Hippocampal formation (tissue), 2 donors: Measurements from ENCODE around the gene ASPN.

Experiments used
- DNase-seq, 2 donors: peaks; one replicate each; lab custom pipeline; 2025; lab: John Stamatoyannopoulos, UW

Gene ASPN

DNA sequence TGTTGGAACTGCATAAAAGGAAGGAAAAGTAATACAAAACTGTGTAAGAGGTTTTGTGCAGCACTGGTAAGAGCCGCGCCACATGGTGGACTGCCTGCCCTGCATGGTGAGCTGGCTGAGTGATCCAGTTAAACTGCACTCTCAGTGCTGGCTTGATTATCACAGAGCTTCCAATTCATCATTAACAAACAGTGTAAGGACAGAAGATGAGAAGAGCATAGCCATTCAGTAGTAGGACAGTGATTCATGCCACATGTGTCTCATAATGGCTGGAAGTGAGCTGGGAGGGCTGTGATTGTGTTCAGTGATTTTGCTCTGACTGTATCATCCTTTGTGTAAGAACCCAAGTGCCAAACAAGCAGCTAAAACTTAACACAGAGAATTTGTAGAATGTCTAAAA, 14.1 kb downstream of the ASPN start:
- DNase-seq: peak in 1 of 2 donors; percentile 32

DNA sequence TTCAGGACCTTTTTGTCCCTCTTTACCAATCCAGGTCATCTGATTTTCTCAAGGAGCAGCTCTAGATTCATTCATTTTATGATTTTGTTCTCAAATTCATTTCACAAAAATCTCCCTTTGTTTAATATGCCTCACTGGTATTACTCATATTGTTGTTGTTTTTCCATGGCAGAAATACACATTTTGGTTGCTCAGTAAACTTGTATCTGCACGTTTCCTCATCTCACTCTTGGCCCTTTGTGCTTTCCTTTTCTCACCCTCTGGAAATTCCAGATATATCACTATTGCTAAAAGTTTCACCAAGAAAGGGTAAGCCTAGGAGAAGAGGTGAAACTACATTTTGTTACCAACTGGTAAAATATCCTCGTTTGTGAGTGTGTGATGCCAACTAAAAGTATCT, 14.8 kb downstream of the ASPN start:
- no peak for DNase-seq

DNA sequence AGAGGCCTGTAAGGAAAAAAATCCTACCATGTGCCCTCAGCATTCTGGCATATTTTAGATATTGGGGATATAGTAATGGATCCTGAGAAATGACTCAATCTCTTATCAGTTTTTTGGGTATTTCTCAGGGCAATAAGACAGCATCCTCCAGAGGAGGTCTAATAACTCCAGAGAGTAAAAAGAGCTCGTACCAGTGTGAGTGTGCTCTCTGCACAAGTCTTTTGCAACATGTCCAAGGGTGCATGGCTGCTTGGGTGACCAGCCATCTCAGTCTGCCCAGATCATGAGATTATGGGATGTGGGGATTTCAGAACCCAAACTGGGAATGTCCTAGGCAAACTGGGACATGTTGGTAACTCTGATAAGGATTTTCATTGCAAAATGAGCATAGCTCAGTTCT, 15.3 kb downstream of the ASPN start:
- DNase-seq: no peak

DNA sequence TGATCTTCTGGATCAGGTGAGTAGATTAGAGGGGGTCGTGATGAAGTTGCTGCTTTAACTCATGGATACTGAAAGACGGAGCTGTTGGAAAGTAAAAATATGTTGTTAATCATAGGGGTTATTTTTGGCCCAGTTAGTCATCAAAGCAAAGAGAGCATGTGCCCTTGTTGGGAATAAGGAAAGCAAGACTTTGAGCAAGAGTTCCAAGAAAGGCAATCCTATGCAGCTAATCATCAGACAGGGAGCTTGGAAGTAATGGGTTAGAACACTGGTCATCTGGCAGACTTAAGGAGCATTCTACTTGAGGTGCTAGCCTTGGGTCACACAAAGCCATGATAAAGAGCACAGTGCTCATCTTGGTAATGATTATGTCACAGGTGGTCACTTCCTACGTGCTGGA, 18.3 kb downstream of the ASPN start:
- DNase-seq: no peak

DNA sequence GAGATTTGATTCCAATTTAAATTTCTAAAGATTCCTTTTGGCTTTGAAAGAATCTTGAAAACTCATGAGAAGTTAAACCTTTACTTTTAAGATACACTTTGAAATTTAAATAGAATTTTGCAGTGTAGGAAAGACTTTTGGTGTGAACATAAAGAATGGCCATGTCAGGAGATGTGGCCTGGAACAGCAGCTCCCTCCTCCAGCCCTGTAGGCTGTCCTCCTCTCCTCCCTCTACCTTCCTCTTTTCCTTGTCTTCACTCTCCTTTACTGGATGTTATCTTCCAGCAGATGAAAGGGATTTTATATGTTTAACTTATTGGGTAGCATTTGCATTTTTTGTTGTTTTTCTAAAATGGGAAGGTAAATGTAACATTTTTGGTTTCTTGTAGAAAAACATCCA, 18.9 kb downstream of the ASPN start:
- DNase-seq: no peak

DNA sequence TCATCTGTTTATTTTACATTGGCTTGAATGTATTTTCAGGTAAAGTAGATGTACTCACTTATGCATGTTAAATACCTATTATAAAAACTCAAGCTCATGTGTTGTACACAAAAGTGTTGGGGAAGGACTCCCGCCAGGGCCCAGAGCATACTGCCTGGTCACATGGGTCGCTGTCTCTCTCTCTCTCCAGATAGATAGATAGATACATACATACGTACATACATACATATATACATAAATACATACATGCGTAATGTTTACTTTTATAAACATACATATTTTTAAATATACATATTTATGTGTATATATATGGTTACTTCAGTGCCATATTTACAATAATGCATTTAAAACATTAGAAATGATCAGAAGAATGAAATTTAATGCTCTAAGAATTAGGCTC, 24.7 kb downstream of the ASPN start:
- no peak for DNase-seq

DNA sequence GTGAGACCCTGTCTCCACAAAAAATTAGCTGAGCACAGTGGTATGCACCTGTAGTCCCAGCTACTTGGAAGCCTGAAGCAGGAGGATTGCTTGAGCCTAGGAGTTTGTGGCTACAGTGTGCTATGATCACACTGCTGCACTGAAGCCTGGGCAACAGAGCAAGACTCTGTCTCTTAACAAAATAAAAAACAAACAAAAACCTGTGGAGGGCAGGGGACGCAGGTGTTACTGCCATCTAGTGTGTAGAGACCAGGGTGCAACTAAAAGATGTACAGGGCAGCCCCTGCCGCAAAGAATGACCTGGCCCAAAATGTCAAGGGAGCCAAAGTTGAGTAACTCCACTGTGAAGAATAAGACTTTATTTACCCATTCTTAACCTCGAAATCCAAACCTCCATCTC, 27.1 kb downstream of the ASPN start:
- no peak for DNase-seq

DNA sequence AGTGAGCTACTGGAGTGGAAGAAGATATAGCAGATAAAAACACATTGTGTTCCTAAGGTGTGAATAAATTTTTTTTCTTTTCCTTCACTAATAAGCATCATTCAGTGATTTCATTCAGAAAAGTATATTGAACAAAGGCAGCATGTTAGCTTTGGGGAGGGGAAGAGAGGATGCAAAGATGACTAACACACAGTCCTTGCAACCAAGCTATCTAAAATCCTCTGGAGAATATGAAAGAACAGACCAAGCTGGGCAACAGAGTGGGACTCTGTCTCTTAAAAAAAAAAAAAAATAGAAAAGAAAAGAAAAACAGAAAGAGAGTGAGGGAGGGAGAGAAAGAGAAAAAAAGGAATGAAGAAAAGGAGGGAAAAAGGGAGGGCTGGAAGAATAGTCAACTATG, 35.8 kb downstream of the ASPN start:
- DNase-seq: no peak

DNA sequence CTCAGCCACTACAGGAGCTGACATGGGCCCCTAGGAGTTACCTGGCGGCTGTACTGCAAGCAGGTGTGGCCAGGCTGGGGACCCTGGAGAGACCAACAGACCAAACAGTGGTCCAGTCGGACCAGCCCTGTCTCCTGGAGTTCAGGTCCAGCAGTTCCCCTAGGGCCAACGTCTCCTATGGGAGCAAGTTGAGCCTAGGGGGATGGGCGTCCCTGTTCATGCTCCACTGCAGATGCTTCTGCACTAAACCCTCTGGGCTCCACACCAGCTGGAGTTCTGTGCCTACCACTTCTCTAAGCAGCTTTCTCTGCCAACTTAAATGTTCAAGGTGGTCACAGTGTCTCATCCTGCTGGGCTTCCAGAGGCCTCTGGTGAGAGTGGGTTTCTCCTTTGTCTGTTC, 37.5 kb downstream of the ASPN start:
- DNase-seq: no peak

DNA sequence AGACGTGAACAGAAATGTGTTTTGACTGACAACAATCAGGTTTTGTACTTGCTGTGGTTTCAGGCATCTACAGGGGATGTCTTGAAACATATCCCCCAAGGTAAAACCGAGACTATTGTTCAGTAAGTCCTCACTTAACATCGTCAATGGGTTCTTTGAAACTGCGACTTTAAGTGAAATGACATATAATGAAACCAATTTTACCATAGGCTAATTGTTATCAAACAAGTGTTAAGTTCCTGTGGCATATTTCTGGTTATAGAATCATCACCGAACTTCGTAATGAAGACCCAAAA, 41.6 kb downstream of the ASPN start:
- DNase-seq: no peak

DNA sequence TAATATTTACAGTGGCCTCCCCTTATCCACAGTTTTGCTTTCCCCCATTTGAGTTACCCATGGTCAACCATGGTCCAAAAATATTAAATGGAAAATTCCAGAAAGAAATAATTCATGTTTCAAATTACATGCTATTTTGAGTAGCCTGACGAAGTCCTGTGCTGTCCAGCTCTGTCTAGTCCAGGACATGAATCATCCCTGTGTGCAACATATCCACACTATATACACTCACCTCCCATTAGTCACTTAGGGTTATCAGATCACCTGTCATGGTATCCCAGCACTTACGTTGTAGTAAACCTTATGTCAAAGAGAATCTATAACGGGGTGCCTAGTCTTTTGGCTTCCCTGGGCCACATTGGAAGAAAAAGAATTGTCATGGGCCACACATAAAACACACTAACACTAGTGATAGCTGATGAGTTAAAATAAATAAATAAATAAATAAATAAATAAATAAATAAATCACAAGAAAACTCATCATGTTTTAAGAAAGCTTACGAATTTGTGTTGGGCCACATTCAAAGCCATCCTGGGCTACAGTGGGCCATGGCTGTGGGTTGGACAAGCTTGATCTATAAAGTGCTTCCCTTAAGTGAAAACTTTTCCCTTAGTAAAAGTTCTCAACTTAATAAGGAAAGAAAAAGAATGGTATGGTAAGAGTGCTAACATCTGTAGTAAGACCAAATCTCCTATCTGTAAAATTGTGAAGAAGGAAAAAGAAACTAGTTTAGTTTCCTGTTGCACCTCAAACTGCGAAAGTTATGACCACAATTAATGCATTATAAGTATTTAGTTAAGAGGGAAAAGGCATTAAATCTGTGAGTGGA, 42.2 kb downstream of the ASPN start:
- no peak for DNase-seq

DNA sequence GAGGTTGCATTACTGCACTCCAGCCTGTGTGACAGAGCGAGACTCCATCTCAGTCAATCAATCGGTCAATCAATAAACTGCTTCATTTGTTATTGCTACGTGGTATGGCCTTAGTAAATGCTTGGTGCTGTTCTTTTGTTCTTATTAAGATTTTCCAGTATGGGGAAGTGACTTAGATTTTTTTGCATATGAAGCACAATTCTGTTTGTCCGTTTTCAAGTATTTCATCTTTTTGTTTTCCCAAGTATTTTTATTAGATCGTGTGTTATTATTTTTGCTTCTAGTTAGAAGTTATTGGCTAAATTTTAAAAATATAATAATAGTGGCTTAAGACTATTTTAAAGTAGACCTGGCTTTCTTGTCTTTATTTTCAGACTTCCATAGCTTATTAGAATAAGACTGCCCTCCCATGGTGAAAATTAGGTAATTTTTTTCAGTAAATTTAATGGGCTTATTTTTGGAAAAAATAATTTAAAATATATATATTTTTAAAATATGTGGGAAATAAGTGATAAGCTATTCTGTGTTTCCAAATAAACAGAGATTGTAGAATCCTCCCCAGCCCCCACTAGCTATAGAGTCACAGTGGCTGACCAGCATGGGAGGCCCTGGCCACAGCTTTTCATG, 43.3 kb downstream of the ASPN start:
- DNase-seq: no peak

DNA sequence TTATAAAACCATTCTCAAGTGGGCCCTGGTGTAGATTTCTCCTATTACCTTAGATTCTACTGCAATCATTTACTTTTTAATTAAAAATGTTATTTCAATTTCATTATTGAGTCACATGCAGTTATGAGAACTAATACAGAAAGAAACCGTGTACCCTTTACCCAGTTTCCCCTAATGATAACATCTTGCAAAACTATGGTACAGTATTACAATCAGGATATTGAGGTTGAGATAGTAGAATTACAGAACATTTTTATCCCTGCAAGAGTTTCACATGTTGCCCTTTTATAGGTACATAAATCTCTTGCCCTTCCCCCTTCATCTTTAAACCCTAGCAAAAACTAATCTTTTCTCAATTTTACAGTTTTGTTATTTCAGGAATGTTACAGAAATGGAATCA, 47.0 kb downstream of the ASPN start:
- DNase-seq: no peak

DNA sequence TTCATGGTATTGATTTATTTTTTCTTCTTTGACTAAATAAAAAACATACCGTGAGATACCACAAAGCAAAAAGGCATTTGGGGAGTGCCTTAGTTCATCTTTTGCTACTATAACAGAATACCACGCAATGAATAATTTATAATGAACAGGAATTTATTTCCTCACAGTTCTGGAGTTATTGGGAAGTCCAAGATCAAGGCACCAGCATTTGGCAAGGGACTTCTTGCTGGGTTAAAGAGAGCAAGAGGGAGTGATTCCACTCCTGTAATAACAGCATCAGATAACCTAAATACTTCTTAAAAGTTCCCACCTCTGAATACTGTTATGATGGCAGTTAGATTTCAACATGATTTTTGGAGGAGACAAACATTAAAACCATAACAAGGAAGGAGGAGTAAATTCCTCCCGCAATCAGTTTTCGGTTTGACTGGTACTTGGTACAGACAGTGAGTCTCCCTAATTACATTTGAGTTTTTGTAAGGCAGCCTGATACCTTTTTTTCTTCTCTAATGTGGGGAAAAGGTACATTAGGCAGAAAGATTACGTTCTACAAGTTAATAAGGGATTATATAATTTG, 49.2 kb downstream of the ASPN start:
- DNase-seq: no peak

DNA sequence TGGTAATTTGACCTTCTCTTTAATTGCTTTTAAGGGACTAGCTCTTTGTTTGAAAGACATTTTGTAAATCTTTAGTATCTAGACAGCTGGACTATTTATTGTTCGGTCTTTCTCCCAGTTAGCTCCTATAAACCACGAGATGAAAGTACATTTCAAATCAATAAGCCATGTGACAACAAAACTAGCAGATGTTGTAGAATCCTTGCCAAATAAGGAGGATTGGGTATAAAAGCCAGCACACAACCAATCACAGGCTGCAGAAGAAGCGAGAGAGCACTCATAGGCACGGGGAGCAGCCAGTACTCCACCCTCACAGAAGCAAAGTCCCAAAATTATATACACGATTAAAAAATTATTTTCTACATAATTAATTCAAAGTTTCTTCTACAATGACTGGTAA, 50.0 kb downstream of the ASPN start:
- DNase-seq: peak in 1 of 2 donors; percentile 1

DNA sequence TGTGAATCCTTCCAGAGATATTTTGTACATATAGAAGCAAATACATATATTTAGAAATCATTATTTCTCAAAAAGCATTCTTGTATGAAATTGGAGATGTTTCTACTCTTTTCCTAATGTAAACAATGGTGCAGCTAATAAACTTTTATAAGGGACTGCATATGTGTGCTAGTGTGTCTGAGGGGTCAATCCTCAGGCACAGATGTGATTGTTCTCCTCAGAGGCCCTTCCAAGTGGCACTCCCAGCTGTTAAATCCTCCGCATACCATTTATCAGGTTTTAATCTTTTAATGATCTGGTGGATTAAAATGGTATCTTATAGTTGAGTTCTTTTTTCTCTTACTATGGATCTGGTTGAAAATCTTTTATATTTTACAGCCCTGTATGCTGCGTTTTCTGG, 52.5 kb downstream of the ASPN start:
- DNase-seq: no peak

DNA sequence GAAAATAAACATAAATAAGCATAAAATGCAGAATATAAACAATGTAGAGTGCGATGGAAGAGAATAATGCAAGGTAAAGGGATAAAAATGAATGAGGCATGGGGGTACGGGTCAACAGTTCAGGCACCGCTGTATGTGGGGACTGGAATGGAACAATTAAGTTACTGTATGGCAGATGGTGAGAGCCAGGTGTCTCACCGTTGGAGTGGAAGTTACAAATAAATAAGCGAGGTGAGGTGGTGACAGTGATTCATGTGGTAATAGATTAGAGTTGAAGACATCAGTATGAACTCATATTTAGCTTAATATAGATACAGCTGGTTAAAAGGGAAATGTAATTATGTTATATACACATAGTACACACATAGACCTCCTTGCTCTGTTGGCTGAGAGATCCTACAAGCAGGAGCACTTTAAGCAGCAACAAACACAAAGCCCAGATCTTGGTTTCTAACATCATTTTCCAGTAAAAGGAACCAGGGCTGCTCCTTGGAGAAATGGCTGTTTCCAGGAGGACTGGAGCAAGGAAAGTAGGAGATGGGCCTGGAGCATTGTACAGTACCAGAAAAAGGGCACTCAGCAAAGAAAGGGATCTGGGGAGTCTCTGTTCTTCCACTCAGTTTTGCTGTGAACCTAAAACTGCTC, 55.7 kb downstream of the ASPN start:
- DNase-seq: no peak

DNA sequence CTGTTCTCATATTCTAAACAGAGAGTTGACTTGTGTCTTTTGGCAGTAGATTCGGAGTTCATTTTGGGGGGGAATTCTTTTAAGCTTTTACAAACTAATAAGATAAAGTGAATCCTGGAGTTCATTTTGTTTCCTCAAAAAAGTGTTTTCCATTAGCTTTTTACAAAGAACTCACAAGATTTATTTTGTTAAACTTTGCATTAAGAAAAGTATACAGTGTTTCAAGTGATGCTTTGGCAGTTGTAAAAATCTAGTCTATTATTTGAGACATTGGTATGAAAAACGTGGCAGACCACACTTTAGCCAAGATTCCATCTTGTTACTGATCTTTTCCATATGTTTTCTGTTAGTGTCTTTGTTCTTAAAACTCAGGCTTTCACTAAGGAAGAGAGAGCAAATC, 56.8 kb downstream of the ASPN start:
- DNase-seq: no peak

DNA sequence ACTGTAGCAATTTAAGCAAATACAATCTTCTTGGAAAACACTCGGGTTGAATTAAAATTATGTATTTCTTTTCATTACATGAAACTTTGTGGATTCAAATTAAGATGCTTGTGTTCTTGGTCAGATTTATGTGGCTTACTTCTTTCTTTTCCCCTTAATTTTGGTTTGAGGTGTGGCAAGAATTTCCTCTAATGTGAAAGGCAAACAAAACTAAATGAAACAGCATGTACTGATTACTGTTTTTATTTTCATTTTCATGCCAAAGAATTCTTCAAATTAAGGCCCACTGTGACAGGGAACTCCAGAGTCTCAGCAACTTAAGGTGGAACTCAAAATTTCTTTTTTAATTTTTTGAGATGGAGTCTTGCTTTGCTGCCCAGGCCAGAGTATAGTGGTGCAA, 58.0 kb downstream of the ASPN start, which contains the start of gene OMD:
Gene OMD, minus strand, starts transcription at position 132 of the 400 bp plus-strand sequence. CDS start 6,913 bp downstream, outside the sequence.
- no peak for DNase-seq

DNA sequence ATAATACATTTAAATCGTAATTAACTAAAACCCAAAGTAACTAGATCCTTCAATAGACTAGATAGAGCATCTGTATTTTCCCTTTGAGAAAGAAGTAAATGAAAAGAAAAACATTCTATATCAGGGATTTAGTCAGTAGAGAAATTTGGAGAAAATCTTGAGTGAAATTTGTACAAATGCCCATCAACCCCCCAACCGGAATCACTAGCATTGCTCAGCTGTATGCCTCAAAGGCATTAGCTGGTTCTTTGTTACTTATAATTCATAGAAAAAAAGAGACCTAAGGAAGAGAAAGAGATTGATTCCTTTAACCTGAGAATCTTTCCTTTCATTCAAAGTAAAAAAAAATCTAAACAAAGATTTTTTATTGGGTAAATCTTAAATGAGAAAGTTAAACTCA, 58.7 kb downstream of the ASPN start:
- DNase-seq: no peak

DNA sequence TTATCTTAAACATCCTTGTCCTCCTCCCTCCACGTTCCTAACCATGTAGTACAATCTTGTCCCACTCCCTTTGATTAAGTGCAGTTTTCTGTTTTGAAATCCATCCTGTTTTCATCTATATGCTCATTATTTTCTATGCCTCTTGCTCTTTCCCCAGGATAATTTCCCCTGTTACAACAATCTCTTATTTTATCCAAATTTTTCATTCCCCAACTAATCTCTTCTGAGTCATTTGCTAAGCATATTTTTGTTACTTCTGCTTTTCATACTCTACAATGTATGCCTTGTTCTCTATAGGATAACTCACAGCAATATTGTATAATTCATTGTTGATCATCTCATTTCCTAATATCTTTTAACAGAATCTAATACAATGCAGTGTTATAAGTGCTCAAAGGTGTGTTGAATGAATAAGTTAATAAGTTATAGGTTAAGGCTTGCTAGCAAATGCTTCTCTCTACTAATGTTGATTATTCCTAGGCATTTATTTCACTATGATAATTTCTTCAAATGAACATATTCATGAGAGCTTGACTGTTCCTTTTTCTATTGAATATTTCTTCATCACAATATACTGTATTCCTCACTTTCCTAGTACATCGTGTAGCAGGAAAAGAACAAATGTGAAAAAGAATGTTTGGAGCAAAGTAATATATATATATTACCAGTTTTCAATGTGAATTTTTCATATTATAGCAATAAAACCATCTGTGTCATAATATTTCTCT, 59.5 kb downstream of the ASPN start:
- no peak for DNase-seq

DNA sequence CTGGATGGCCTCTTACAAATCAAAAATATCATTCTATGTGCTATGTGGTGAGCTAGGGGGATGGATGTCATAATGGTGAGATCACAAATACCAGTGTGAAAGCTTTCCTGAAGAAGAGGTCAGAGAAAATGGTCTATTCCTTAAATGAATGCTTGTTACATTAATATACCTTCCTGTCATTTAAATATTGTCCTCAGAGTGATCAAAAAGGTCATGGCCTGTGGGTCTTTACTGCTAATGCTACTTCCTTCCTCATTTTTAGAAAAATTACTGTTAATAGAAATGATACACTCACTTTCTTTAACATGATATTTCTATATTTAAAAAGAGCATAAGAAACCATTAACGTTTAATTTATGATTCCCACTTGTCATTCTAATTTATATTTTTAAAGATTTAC, 67.7 kb downstream of the ASPN start:
- no peak for DNase-seq
